GM20431 (cell line): Measurements from ENCODE around the gene PTPRN2.

Experiments used
- in situ Hi-C: fragments of 300-500 bp; cut with MseI, MboI; formaldehyde crosslinking; loops from one replicate; pipeline ENCODE4 v1.15.0; 2020; ENCODE audit warnings: low sequenced_read_pairs; ENCODE audit not compliant: unreplicated experiment

PTPRN2 gene

DNA sequence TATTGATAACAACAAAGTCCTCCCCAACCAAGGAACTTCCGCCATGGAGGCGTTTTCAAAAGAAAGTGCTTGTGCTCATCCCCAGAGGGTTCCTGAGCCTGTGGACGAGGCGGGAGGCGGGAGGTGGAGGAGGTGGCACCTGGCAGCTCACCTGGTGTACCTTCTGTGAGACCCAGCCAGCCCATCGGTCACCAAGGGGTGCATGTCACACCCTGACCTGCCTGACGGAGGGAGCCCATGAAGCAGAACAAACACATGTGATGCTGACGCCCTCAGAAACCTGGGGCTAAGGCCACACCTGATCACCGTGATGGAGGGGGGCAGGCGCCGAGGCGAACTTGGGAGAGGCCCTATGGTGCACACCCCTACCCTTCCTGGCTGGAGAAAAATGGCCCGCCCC is 792.0 kb downstream of the PTPRN2 start:
- in situ Hi-C loops: no loop called here

DNA sequence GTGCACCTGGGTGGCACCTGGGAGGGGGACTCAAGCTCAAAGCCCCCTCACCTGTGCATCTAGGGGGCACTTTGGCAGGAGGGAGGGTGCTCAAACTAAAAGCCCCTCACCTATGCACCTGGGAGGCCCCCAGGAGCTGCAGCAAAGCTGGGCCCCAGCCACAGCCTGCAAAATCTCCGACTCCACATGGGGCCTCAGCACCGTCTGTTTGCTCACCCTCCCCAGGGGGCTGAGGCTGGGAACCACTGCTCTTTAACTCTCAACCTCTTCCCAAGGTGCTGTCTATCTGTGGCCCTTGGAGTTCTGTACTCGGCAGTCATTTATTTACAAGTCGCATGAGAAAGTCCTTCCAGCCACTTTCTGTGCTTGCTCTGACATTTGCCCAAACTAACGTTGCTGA is 792.4 kb downstream of the PTPRN2 start:
- in situ Hi-C loops: no loop called here

DNA sequence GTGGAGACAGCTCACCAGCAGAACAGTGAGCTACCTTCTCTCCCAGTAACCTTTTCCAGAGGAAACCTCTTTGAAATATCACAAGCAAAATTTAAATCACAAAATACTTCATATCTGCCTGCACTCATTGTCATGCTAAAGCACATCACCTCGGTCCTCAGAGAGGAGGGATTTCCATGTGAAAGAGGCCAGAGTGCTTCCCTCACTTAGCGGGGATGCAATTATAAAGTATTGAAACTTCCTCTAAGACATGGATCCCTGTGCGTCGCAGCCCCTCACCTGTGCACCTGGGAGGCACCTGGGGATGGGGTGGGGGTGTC is 792.9 kb downstream of the PTPRN2 start:
- in situ Hi-C loops: no loop called here

DNA sequence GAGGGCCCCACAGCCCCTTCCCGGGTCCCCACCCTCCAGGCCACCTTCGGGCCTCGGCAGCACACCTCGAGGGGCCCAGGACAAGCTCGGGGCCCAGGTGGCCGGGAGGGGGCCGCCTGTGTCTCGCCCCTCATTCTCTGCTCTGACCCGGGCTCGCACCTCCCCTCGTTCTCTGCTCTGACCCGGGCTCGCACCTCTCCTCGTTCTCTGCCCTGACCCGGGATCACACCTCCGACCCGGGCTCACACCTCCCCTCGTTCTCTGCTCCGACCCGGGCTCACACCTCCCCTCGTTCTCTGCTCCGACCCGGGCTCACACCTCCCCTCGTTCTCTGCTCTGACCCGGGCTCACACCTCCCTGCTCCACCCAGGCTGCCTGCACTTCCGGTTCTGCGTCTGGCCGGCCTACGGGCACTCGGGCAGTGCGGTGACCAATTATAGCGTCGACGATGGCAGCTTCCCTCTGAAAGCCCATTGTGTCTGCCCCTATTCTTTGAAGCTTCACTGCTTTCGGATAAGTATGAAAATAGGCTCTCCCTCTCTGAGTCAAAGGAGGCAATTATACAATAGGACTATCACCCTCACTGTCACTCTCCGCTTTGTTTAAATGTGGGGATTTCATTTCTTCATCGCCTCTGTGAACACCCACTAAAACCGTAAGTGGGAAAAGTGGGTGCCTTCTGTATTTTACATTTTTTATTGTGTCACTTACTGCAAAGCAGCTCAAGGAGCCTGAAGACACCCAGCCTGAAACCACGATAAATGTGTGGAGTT is 793.5 kb downstream of the PTPRN2 start:
- in situ Hi-C loops: no loop called here

DNA sequence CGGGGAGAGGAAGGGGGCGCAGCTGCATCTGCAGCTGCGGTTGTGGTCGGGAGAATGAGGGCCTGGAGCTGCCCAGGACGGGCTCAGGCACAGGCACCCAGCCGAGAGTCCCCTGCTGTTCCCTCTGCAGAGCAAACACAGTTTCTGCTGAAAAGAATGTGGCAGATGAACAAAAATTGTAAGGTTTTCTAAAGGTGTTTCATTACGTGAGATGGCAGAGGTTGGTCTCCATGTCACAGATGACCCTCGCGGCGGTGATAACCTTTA is 794.6 kb downstream of the PTPRN2 start:
- in situ Hi-C loops: no loop called here

DNA sequence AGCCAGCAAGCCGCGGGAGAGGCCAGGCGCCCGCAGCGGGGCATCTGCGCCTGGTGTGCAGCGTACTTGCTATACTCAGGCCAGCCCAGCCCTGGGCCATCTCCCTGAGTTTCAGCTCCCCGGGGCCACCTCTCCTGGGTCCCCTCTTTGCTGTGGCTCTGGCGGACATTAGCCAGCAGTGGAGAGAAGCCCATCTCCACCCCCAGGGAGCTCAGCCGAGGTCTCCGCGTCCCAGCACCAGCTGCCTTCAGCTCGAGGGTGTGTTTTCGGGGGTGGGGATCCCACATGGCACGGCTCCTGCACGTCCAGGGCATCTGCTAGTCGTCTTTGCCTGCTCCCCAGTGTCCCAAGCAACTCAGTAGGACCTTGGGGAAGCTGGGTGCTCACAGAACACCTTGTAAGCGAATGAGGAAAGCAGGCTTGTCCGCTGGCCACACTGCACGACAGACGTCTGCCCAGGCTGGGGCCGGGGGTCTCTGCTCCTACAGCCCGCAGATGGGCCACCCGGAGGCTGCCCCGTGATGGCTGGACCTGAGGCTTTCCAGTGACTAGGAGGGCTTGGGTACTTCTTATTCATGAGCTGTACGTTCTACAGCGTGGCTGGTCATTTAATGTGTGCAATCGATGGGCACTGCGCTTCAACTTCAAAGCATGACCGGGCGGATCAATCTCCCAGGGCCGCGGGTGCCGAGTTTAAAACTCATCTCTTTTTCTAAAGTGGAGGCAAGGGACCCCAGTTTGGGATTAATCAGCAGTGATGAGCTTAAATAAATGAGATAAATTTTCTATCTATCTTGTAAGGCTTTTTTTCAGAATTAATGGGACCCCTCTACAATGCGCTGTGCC is 795.2 kb downstream of the PTPRN2 start:
- in situ Hi-C loops: no loop called here

DNA sequence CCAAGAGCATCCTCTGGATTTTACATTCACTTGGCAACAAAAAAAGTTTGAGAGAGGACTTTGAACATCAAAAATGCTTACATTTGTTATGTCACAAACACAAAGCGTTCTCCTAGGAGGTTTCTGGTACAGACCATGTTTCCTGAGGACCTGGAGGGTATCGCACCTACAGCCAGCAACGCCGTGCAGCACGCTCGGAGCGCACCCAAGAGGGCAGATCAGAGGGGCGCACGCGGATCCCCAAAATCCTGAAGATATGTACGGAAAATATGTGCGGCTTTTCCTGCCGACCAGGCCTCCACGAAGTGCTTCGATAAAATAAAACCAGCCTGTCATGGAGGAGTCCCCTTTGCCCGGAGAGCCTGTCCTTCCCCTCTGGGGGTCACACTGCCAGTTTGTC is 796.0 kb downstream of the PTPRN2 start:
- in situ Hi-C loops: no loop called here

DNA sequence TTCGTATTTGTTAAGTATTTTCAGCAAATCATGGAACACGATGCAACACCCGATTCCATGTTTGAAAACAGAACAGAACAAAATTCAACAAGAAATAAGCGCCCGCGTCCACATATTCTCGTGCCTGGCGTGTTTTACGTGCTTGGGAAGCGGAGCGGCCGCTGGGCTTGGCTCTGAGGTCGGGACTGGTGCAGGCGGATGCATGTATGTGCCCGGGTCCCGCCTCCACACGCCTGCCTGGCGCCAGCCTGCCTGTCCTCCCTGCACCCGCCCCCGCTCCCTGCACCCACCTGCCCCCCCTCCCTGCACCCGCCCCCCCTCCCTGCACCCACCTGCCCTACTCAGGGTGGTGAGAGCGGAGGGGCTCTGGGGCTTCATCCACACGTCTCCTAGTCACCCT is 796.4 kb downstream of the PTPRN2 start:
- in situ Hi-C loops: no loop called here

DNA sequence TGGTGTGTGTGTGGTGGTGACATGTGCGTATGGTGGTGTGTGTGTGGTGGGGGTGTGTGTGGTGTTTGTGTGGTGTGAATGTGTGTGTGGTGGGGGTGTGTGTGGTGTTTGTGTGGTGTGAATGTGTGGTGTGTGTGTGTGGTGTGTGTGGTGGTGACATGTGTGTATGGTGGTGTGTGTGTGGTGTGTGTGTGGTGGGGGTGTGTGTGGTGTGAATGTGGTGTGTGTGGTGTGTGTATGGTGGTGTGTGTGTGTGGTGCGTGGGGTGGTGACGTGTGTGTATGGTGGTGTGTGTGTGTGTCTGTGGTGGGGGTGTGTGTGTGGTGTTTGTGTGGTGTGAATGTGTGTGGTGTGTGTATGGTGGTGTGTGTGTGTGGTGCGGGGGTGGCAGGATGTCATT is 797.7 kb downstream of the PTPRN2 start:
- in situ Hi-C loops: no loop called here

DNA sequence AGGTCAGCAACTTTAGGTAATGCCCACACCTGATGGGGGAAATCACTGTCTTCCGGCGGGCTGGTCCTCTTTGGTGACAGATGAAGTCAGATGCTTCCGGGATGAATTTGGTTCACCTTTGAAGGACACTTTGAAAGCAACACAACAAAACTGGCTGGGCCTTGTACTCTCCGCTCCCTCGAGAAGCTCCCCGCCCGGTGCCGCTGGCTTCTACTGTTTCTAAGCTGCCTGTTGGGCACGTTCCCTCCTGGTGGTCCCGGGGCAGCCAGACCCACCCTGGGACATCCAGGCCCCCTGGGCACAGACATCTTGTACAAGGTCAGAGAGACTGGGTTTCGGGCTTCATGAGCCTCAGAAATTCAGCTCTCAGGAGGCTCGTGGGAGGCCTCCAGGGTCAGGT is 798.5 kb downstream of the PTPRN2 start:
- in situ Hi-C loops: no loop called here

DNA sequence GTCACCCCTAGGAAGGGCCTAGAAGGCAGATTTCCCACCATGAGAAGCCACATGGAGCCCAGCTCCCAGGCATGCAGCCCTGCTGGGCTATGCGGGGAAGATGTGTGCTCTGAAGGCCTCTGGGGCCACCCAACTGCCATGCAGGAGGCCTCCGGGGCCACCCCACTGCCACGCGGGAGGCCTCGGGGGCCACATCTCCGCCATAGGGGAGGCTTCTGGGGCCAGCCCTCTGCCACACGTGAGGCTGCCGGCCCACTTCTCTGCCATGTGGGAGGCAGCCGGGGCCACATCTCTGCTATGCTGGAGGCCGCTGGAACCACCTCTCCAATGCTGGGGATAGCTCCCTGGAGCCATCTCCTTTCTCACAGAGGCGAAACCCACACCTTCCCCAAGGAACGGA is 799.0 kb downstream of the PTPRN2 start:
- in situ Hi-C loops: no loop called here

DNA sequence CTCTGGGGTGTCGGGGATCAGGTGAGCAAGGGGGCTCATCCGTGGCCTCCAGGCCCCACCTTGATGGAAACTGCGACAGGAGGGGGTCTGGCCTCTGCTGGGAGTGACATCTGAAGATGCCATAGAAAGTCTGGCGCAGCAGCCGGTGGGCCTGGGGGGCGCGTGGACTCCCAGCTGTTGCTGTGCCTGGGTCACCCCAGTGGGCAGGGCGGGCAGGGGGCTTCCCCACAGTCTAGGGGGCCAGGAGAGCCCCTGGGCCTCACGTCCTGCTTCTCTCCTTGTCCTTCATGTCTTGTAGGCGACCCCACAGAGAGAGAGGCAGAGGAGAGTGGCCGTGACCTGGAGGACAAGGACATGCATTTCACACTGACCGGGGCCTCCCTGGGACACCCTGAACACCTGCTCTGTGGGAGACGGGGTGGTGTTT is 800.3 kb downstream of the PTPRN2 start:
- in situ Hi-C loops: no loop called here

DNA sequence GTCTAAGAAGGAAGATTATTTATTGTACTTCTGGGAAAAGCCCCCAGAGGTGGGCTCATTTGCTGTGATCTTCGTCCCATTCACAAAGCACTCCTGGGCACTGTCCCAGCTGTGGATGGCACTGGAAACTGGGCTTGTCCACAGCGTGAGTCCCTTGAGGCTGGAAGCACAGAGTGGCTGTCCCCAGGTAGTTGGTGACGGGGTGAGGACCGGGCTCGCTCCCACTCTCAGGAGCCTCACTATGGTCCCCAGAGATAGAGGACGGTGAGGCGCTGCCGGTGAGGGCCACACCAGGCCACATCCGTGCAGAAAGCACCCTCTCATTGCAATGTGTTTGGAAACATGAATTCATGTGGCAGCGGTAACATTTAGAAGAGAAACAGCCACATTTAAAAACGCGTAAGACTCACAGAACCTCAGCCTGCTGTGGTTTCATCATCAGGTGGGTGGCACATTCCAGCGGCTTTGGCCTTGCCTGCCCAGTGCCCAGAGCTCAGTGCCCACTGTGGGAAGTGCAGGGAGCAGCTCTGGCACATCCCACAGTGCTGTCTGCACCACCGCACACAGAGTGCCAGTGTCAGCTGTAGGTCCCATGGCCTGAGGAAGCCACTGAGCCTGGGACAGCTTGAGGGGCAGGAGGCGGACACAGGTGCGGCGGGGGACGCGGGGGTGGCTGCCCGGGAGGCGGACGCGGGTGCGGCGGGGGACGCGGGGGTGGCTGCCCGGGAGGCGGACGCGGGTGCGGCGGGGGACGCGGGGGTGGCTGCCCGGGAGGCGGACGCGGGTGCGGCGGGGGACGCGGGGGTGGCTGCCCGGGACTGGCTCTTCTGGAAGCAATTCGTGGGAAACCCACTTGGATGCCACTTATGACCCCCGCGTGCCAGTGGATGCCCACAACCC is 801.0 kb downstream of the PTPRN2 start:
- in situ Hi-C loops: no loop called here

DNA sequence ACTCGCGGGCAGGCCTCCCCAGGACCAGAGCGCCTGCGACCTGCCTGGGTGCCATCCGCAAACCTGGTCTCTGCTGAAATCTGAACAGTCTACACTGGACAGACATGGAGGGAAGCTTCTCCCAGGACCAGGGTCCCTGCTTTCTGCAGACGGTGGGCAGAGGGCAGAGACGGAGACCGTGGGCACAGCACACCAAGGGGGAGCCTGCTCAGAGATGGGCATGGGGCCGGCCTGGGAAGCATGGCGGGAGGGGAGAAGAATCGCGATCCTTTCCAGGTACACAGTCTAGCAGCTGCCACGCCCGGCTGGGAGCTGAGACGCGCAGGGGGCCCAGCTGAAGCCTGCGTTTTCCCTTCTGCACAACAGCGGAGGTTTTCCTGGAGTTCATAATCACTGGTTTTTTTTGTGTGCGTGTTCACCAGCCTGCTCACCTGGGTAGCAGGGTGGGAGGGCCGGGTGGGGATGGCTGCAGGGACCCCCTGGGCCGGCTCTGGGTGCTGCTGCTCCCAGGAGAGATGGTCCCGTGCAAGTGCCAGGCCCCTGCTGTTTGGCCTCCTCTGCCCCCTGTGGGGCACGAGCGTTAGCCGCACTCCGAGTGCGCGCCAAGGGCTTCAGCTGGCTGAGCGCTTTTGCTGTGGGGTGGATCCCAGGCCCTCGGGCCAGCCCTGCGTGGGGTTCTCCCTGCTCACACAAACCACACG is 802.0 kb downstream of the PTPRN2 start:
- in situ Hi-C loops: no loop called here

DNA sequence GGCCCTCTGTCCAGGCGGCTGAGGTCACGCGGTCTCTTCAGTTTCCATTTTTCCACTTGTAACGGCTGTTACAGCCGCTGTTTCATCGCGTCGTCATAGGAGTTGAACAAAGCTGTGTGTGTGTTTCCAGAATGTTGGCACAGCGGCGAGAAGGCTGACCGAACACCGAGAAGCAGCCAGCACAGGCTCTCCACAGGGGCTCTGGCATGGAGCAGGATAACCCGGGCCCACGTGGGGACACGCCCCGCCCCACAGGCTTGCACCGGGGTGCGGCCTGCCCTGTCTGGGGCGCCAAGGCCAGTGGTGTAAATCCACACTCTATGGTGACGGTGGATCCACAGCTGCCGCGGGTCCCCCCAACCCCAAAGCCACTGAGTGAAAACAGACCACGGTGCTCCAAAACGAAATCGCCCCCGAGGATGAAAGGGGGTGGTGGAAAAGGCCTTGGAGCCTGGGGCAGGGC is 802.6 kb downstream of the PTPRN2 start:
- in situ Hi-C loops: no loop called here

DNA sequence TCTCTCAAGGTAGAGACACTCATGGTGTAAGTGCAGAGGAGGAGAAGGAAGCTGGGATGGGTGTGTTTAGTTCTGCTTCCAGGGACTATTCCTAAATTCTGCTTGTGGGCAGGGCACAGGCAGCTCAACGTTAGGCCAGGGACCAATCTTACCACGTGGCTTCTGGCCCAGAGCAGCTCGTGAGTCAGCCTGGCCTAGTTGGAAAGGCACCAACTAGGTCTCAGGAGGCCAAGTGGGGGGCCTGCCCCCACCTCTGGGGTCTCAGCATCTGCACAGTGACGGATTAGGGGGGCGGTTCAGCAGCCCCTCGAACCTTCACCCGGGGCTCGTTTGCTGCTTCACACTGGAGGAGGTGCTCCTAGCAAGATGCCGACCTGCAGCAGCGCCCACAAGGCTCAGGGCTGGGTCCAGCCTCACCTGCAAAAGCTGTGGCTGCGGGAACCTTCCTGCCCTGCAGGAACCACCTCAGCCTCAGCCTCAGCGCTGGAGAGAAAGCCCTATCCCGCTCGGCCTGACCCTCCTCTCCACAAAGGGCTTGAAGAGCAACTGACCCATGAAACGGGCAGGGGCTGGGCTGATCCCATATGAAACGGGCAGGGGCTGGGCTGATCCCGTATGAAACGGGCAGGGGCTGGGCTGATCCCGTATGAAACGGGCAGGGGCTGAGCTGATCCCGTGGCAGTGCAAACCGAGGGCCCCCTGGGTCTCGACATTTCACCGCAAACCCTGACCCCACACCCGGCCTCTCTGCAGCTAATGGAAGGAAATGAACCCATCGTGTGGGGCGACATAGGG is 803.4 kb downstream of the PTPRN2 start:
- in situ Hi-C loops: no loop called here

DNA sequence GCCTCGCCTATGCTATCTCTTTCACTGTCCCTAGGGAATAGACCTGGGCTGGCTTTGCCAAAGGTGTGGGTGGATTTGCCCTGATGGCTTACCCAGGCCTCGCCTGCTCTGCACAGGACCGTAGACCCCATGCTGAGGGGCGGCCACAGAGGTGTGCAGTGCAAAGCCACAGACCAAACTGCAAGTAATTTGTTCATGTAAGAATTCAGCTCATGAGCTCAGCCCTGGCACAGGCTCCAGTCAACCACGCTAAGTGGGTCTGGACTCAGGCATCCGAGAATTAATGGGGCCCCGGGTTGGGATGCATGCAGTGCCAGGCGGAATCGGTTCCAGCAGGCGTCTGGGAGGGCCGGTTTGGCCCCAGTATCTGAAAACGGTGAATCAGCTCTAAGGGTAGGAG is 805.6 kb downstream of the PTPRN2 start:
- in situ Hi-C loops: no loop called here

DNA sequence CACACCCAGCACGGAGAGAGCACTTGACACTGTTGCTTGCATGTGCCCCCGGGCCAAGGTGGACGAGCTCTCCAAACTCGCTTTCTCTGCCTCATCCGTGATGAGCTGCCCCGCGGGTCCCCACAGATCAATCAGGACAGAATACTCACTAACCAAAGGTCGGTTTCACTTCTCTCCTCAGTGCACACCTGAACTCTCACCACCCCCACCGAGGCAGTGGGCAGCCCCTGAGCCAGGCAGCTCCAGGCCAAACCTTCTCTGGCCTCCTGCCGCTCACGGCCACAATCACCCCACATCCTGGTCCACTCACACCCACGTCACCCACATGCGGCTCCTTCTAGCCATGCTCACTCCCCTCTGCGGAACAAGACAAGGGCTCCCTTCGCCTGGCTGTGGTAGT is 806.9 kb downstream of the PTPRN2 start:
- in situ Hi-C loops: no loop called here

DNA sequence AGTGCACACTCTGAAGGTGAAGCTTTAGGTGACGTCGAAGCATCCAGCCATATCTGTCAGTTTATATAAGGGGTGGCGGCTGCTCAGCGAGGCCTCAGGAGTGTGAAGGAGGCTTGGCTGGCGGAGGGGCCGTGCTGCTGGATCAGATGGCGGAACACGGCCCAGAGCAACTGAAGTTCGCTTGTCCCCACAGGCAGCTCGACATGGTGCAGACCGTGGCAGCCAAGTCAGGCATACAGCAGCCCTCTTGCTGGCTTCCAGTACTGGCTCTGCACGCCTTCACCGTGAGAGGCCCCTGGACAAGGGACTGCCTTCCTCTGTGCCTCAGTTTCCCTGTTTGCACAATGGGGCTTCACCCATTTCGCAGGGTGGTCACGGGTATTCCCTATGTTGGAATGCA is 807.3 kb downstream of the PTPRN2 start:
- in situ Hi-C loops: no loop called here

DNA sequence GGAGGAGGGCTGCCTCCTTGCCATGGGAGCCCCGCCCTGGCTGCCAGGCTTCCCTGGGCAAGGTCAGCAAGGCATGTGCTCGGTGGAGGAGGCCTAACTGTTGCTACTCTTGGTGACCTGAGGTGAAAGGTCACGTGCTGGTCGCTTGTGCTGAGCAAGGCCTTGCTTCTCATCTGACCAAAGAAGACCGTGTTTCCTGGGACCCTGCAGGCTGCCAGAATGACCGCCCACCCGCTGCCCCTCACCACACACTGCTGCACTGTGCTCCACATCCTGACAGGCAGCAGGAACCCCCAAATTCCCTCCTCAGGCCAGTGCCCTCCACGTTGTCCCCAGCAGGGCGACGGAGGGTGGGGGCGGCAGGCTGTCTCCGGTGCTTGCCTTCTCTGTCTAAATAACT is 808.4 kb downstream of the PTPRN2 start:
- in situ Hi-C loops: no loop called here
